Measurements from ENCODE around the gene C4BPA.

C4BPA gene

GRCh38 chr1:207077470-207078377, 26.3 kb upstream of the C4BPA start:
- peak; percentile 78 for DNase-seq (ENCODE audit: low spot score)

- no peak for DNase-seq (ENCODE audit: low spot score)
Measured at GRCh38 chr1:207078578-207079132, 25.4 kb upstream of the C4BPA start.

- peak; percentile 49 for DNase-seq (ENCODE audit: low spot score)
Measured at GRCh38 chr1:207079706-207080241, 24.3 kb upstream of the C4BPA start.

GRCh38 chr1:207081088-207081487, 22.9 kb upstream of the C4BPA start:
- DNase-seq (ENCODE audit: low spot score): no peak

DNA sequence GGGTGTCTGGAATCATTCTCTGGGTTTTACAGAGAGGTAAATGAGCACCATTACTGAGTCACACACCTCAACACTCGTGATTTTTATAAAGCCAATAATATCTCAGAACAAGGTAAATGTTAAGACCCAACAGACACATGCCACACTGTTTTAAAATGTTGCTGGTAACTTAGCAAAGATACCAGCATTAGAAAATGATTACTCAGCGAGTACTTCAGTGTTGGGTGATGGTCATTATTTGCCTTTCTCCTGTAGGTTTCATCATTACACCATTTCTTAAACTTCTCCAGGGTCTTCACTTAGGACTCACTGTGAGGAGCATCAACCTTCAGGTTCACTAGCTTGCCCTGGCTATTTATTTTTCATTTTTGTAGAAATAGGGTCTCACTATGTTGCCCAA, 22.2 kb upstream of the C4BPA start:
- no peak for DNase-seq (ENCODE audit: low spot score)

DNA sequence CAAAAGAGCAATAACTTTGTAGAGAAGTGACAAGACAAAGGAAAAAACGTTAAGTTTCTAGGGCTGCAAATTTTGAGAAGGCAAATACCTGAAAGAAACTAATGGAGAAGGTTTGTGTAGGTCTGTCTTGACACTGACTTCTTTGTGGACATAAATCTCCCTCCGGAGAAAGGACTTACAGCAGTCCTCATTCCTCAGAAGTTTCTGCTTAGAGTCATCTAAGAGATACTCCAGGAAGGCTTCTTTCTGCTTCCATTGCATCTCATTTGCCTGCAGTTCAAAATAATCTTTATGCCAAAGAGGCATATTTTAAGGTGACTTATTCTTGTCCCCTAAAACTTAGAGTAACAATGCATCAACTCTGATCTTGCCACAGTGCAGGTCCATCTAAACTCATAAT, 19.8 kb upstream of the C4BPA start:
- no peak for DNase-seq (ENCODE audit: low spot score)

DNA sequence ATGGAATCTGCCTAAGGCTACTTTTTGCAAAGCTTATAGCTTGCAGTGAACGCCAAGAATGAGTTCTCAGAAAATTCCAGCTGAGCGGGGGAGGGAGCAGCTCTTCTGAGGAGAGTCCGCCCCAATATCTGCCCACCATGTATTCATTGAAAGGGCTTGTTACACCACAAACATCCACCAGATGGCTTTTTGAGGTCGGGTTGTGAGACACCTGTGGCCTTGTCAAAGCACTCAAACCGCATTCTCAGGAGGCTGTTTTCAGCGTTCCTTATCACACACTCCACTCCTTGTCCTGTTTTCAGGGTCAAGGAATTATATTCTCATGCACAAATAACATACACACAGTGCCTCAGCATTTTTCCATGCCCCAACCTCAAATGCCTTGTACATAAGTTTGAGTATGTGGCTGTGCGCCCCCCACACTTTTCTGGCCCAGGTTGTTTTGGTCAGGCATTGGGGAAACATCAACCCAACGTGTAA, 19.3 kb upstream of the C4BPA start:
- DNase-seq (ENCODE audit: low spot score): peak; percentile 68

DNA sequence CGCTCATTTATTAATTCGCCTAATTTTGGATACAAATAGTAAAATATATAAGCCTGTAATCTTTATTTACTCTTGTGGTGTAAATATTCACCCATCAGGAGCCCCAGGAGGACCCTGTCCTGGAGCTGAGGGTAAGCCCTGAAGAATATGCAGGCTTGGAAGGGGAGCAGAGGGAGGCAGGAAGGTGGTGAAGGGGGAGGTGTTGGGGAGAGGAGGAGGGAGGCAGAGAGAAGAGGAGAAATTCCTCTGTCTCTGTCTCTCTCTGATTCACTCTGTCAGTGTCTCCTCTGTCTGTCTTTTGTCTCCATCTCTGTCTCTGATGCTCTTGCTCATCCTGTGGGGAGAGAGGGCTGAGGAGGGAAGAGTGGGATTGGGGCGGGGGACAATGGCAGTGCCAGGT, 18.1 kb upstream of the C4BPA start:
- peak; percentile 2 for DNase-seq (ENCODE audit: low spot score)

DNA sequence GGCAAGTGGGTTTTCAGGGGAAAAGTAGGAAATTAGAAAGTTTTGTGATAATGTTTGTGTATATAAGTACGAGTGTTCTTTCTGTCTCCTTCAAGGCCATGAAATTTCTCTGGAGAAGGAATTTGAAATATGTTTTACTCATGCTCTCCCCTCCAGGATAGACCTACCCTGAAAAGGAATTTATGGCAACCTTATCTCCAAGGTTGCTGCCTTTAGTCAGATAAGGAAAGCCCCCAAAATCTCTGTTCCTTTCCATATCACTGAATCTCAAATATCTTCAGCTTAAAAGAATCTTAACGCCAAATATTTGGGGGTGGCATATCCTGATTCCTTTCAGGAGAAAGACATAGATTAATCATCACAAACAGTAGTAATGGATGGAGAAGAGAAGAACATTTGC, 15.9 kb upstream of the C4BPA start:
- DNase-seq (ENCODE audit: low spot score): peak; percentile 5

DNA sequence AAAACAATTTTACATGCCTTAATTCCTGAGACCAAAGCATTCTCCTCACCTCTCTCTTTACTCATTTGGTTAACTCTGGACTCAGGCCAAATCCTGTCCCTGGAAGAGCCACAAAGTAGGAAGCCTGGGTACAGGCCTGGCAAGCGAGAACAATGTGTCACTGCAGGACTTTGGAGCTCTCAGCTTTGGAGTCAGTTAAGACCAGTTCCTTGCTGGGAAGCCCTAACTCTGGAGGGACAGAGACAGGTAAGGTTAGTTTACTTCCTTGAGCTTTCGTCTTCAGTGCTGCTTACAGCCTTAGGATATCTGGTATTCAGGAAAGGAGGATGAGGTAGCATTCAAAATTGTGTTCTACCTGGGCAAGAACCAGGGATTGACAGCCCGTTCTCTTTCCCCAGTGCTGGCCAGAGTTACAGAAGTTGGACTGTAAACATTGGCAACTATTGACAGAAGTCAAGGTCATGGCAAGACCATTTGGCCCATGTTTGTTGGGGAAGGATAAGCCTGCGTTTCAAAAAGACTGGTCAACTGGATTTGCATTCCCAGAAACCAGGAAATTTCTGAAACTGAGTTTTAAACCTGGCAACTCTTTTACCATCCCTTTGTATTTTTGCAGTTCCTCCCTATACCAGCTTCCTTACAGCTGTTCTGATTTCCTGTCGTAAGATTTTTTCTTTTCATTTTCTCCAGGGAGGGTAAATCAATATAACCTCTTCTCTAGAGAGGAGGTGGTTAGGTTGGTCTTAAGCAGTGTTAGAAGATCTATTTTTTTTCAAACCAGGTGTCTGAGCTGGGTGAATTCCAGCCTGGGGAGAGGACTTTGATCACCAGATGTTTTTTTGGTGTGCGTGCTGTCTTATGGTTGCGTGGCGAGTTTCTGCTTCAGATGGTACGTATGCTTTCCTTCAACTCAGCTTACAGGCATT, 15.1 kb upstream of the C4BPA start, which contains the start of gene C4BPB:
TSS of gene C4BPB (plus strand) at position 160 of the 926 bp plus-strand sequence. CDS start at position 832, 672 bp downstream.
- peak; percentile 67 for DNase-seq (ENCODE audit: low spot score)

- DNase-seq (ENCODE audit: low spot score): no peak
Measured at GRCh38 chr1:207089627-207090355, 14.2 kb upstream of the C4BPA start.

- no peak for DNase-seq (ENCODE audit: low spot score)
Measured at GRCh38 chr1:207091200-207091908, 12.7 kb upstream of the C4BPA start.

GRCh38 chr1:207093944-207094343, 10.1 kb upstream of the C4BPA start:
- no peak for DNase-seq (ENCODE audit: low spot score)

- DNase-seq (ENCODE audit: low spot score): no peak
Measured at GRCh38 chr1:207097871-207098324, 6.1 kb upstream of the C4BPA start.

DNA sequence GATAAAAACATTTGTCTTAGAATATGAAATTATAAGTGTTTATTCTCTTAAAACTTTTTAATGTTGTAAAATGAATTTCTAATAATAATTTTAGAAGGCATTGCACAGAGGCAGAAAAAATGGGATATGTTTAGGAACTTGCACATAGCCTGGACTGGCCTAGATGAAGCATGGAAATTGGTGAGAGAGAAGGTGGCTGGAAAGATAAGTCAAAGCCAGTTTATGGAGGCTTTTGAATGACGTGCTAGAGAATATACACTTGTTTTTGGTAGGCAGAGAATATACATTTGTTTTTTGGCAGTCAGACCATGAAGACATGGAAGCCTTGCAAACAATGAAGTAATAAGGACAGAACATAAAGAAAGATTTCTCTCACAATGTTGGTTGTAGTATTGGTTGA, 2.3 kb upstream of the C4BPA start:
- no peak for DNase-seq (ENCODE audit: low spot score)

GRCh38 chr1:207102146-207102545, 1.9 kb upstream of the C4BPA start:
- no peak for DNase-seq (ENCODE audit: low spot score)

DNA sequence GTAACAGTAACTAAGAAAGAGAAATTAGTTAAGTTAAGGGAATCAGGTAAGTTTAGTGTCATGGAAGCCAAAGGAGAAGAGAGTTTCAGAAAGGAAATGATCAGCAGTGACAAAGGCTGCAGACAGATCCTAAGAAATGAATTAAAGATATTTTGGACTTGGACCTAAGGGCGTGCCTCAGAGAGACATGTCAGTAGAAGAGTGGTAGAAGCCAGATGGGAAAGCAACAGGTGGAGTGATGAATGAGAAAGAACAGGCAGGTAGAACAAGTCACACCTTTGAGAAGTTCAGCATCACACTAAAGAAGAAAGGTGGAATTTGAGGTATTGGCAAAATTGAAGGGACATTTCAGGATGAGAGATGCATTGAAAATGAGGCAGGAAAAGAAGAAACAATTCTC, 1.4 kb upstream of the C4BPA start:
- no peak for DNase-seq (ENCODE audit: low spot score)

DNA sequence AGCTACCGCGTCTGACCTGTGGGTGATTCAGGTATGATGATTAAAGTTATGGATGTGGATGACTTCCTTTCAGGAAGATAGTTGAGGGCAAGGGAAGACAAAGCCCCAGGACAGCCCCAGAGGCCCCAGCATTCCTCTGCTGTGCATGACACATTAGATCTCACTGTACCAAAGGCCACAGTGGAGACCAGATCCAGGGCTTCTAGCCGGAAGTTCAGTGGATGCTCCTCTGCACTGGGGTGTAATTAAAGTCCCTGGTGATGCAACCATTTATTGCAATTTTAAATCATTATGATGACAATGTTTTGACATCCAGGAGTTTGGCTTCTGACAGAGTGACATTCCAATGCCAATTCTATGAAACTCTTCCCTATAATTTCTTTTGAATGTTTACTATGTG, 5.0 kb downstream of the C4BPA start:
- DNase-seq (ENCODE audit: low spot score): peak; percentile 49

- DNase-seq (ENCODE audit: low spot score): no peak
Measured at GRCh38 chr1:207112616-207113296, 8.7 kb downstream of the C4BPA start.

GRCh38 chr1:207115269-207115668, 11.2 kb downstream of the C4BPA start:
- no peak for DNase-seq (ENCODE audit: low spot score)

All from kidney tubule cell (primary cell).